ENCODE measurements around the gene ATP10A.
"Not testable (repeated sequence)": the region's sequence is repeated elsewhere in the genome, so short reads cannot be mapped to it uniquely, and the experiment has no call there.

ATP10A gene

DNA sequence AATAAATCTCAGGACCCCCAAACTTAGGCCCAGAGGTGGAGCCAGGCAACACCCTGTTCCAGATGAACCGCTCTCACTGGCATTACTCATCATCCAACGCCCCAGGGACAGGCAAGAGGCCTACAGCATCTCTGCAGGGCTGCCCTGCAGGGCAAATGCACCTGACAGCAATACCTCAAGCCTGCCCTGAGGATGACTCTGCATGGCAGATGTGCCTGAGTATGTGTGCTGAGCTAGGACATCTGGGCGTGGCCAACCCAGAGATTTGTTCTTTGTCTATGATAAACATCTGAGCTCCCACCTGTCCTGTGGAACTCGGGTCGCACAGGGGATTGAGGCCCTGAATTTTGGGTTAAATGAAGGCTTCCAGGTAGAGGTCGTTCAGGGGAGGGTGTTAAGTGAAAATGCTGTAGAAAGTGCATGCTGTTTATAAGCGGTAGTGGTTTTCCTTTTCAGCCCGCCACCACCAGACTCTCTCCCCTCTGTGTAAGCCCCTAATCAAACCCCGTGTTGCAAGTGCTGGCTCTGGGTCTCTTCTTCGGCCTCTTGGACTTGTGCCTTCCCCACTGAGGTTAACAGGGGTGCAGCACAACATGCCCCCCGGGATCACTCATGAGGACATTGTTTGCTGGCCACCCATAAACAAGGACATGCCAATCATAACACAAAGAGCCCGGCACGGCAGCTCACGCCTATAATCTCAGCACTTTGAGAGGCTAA, 92.3 kb downstream of the ATP10A start:
- DNase-seq (ENCODE audit: low read depth) = no peak

DNA sequence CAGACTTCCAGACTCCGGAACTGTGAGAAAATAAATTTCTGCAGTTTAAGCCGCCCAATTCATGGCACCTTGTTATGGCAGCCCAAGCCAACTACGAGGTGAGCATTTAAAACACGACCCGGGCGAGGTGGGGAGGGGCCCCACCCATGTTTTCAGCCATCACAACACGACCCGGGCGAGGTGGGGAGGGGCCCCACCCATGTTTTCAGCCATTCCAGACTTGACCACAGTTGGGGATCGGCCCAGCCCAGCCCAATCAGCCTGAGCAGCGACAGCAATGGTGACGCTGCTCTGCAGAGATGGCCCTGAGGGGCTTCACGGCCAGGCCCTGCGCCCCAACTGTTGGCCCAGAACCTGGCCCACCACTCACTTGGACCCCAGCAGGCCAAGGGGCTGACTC, 93.1 kb downstream of the ATP10A start:
- DNase-seq (ENCODE audit: low read depth) = no peak

DNA sequence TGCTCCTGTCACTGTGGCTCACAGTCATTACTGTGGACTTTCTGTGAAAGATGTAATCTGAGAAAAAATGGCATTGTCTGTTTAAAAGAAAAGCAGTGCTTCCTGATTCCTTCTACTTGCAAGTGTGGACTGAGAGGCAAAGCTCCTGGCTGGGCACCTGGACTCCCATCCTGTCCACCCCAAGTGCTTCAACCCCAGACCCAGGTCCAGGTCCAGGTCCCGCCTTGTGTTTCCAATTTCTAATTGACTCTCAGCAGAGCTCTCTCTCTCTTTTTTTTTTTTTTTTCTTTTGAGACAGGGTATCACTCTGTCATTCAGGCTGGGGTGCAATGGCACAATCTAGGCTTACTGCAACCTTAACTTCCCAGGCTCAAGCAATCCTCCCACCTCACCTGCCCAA, 94.9 kb downstream of the ATP10A start:
- no peak for DNase-seq (ENCODE audit: low read depth)

DNA sequence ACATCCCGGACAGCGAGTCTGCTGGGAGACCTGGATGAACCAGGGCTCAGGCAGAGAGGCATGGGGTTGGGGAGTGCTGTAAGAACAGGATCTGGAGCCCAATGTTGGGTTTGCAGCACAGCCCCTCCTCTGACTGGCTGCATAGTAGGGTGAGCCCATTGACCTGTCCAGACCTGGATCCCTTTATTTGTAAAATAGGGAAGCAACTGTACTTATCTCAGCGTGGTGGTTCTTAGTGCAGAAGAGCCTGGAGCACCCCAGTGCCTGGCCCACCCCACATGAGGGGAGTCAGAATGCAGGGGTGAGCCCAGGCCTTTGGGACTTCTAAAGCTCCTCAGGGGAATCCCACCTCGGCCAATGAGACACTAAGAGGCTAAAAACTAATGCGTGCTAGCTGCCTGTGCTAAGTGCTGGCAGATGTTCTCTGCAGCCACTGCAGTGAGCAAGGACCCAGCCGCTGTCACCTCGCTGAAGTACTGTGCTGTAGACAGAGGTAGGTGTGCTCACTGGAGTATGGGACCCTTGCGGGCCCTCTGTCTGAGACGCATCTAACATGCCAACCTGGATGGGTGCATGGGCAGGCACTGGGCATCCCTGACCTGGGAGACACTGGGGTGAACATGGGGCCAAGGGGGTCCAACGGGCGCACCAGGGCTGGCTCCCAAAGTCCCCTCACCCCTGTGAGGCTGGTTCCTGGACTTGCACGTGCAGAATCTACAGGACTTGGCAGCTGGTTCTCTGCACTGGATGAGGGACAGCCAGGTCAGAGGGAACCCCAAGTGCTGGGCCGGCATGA, 95.6 kb downstream of the ATP10A start:
- DNase-seq (ENCODE audit: low read depth) = no peak

DNA sequence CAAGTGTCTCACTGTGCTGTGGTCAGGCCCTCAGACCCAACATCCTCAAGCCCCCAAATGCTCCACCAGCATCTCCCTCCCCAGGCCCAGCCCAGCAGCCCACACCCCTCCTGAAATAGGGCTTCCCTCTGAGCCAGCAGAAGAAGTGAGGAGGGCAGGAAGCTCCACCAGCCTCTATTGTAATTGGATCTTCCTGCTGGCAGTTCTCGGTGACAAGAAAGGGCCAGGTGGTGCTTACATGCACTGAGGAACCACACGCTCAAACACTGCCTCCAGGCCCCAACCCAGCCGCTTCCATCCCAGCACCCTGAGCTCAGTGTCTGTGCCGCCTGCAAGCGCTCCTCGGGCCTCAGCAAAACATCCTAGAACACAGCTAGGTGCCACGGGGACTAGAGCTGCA, 96.7 kb downstream of the ATP10A start:
- DNase-seq (ENCODE audit: low read depth) = no peak

DNA sequence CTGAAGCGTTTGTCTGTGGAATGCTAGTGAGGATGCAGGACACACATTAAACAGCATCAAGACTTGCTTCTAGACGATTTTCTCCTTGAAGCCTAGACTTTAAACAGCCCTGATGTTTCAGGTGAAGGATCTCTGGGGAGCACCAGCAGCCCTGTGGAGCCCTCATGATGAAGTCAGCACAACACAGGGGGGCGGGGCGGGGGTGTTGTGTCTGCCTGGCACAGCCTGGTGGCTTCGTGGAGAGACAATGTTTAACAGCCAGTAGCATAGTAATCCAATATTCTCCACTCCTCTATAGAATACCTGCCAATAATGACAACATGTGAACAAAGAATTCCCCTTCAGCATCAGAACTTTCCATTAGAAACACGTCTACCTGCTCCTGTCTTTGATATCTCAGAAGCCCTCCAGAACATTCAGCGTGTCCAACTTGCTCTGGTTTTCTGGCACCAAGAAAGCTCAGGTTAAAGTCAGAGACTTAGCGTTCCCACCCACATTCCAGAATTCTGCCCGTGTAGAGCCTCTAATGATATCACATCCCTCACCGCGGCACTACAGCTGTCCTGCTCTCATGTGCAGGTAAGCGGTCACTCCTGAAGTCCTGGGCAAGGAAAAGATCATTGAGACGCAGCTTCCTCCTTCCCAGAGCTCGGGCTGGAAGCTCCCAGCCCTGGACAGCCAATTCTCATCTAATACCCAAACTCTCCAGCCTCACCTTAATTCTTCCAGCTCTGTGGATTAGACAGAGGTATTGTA, 98.0 kb downstream of the ATP10A start:
- no peak for DNase-seq (ENCODE audit: low read depth)

DNA sequence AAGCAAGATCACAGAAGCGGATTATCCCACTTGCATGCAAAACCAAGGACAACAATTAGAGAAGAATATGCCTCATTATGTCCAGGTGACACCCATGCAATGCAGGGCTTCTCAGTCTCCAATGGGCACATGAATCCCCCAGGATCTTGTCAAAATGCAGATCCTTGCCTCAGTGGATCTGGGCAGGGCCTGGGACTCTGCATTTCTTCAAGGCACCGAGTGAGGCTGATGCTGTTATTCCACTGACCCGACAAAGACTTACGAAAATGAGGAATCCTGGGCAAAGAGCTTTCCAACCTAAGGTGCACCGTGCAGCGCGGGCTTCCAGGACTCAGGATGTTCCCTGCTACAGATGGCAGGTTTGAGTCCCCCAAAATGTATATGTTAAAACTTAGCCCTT, 99.2 kb downstream of the ATP10A start:
- DNase-seq (ENCODE audit: low read depth) = no peak

DNA sequence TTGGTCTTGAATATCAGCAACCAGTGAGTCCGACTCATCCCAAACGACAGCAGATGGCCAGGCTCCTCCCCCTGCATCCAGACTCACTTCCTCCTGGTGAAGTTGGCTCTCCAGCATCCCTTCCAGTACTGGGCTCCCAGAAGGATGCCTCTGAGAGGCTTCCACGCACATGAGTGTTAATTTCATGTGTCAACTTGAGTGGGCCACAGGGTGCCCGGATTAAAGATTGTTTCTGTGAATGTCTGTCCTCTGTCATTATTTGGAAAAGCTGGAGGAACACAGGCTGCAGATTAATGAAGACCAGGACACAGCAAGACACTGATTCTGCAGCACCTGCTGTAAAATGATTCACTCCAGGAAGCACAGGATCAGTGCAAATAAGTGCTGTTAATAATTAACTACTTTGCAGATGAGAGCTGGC, 99.8 kb downstream of the ATP10A start:
- DNase-seq (ENCODE audit: low read depth) = no peak

DNA sequence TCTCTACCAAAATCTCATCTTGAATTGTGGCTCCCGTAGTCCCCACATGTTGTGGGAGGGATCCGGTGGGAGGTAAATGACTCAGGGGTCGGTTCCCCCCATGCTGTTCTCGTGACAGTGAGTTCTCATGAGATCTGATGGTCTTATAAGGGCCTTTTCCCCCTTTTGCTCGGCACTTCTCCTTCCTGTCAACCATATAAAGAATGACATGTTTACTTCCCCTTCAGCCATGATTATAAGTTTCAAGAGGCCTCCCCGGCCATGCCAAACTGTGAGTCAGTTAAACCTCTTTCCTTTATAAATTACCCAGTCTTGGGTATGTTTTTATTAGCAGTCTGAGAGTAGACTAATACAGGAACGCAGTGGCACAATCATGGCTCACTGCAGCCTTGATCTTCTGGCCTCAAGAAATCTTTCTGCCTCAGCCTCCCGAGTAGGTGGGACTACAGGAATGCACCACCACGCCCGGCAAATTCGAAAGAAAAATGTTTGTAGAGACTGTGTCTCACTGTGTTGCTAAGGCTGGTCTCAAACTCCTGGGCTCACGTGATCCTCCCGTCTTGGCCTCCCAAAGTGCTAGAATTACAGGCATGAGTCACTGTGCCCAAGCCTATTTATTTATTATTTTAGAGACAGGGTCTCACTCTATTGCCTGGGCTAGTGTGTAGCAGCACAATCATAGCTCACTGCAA, 101.0 kb downstream of the ATP10A start:
- DNase-seq (ENCODE audit: low read depth) = no peak

DNA sequence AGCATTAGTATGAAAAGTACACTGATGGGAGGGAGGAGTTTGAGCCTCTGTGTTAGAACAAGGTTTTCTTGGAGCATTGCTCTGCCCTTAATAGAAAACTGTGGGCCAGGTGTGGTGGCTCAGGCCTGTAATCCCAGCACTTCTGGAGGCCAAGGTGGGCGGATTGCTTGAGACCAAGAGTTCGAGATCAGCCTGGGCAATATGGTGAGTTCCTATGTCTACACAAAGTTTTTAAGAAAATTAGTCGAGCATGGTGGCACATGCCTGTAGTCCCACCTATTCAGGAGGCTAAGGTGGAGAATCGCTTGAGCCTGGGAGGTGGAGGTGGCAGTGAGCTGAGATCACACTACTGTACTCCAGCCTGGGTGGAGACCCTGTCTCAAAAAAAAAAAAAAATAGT, 103.7 kb downstream of the ATP10A start:
- no peak for DNase-seq (ENCODE audit: low read depth)

DNA sequence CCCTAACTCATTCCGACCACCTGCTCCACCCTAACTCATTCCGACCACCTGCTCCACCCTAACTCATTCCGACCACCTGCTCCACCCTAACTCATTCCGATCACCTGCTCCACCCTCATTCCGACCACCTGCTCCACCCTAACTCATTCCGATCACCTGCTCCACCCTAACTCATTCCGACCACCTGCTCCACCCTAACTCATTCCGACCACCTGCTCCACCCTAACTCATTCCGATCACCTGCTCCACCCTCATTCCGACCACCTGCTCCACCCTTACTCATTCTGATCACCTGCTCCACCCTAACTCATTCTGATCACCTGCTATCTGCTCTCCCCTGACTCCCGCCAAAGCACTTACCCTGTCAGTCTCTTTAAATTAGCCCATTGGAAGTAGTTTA, 104.5 kb downstream of the ATP10A start:
- not testable (repeated sequence) for DNase-seq (ENCODE audit: low read depth)

DNA sequence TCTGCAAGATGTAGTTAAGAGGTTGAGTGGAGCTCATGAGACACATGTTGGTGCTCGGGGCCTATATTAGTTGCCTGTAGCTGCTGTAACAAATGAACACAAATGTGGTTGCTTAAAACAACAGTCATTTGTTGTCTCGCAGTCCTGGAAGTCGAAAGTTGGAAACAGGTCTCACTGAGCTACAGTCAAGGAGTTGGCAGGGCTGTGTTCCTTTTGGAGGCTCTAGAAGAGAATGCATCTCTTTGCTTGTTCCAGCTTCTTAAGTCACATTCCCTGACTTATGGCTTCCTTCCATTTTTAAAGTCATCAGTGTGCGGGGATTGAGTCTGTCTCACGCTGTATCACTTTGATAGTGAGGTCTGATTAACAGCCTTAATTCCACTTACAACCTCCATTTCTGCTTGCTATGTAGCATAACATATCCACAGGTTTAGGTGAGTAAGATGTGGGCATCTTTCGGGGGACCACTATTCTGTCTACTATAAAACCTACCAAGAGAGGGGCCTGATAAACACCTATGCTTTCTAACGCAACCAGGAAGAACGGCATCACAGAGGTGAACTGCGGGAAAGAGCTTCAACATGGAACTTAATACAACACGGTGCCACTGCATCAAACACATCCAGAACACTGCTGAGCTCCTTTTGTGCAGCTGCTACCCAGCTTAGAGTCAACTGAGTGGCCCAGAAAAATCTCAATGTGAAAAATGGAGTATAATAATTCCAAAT, 119.4 kb downstream of the ATP10A start:
- no peak for DNase-seq (ENCODE audit: low read depth)

DNA sequence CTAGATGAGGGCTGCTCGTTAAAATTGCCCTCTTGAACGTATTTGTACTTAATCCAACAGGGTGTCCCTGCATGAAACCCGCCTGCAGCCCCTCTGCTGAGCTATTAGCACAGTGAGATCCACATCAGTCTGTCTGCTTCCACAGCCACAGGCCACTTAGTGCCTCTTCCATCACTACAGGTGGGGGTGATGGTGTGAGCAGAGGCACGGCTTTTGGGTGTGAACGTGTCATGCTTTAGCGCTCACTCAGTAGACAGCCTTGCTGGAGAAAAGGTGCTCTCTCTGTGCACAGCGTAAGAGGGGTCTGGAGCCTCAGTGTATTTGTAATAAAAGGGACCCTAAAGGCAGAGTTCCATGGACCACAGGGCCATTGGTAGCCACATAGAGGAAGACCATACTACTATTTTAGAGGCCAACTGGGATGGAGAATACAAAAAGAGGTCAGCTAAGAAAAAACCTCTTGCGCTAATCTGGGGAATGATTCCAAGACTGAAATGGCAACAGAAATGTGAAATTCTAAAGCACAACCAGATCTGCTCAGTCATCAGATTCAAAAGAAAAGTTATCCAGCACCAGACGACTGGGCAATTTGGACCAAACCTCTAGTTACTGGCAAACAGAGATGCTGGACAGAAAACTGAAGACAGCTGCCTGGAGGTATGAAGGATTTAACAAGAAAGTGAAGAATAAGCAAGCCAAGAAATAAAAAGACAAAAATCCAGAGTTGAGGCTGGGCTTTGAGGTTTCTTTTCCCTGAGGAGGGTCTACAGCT, 120.2 kb downstream of the ATP10A start:
- no peak for DNase-seq (ENCODE audit: low read depth)

DNA sequence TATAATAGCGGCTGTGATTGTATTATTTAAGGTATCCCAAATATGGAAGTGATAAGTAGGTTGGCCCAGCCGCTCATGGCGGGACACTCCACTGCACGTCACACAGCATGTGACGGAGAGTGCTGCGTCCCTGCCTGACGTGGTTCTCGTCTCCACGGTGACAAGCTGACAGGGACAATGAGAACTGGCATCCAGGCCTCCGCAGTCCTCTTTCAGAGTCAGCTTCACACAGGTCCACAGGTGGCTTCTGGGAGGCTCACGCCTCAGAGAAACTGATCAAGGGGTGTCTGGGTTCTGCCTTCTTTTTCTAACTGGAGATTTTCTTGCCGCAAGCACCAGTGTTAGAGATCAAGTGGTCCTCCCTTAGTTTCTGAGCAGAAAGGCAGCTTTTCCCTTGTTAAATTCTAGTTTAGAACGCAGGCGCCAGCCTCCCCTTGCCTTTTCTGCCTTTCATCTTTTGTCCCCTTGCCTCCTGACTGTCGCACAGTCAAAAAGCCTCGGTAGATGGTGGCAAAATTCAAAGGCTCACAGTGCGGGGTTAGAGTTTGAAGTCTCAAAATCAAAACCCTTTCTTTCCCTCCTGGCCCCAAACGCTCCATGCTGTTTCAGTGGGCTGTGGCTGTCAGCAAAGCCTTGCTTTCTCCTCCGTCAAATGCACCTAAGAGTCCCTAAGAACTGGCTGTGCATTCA, 120.9 kb downstream of the ATP10A start:
- no peak for DNase-seq (ENCODE audit: low read depth)

DNA sequence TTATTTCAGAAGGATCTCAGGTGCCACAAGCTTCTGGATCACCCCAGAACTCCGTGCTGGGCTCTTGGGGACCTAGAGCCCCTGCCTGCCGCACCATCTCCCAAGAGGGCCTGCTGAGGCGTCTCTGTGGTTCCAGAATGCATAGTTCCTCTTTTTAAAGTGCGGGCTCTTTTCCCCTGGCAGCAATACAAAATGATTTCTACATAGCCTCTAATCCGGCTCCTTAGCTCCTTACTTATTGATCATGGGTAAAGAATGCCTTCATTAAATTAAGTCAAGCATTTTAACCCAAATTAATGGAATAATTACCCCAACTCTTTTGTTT, 121.9 kb downstream of the ATP10A start:
- DNase-seq (ENCODE audit: low read depth) = no peak

DNA sequence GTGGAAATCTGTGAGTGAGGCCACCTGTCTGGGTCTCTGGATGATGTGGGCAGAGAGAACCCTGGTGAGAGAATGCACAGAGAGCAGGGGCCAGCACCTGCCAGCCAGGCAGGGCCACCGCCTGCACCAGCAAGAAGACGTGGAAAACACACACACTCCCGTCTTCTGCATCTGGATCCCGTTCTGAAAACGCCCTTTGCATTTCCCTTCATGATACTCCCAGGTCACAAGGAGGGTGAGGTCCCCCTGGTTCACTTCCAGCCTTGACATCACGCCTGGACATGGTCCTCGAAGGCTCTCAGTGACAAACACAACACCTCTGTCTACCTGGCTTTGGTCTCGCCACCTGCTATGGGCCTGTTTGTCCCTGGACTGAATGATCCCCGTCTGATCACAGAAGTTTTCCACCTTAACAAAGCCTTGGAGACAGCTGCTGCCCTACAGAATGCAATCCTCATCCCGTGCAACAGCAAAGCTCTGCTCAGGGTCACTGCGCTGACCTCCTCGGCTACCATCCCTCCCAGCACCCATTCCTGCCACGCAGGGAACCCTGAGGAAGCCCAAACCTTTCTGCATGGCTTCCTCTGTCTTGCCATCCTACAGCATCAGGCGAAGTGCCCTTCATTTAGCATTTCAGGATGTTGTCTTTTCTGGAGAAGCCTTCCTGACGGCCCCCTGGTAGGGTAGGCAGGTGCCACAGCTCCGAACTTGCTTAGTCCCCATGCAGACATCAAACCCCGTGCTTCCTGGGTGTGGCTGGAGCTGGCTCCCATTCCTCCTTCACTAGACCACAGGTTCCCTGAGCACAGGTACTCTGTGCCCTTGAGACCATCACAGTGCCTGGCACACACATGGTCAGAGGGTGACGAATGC, 122.5 kb downstream of the ATP10A start:
- no peak for DNase-seq (ENCODE audit: low read depth)

DNA sequence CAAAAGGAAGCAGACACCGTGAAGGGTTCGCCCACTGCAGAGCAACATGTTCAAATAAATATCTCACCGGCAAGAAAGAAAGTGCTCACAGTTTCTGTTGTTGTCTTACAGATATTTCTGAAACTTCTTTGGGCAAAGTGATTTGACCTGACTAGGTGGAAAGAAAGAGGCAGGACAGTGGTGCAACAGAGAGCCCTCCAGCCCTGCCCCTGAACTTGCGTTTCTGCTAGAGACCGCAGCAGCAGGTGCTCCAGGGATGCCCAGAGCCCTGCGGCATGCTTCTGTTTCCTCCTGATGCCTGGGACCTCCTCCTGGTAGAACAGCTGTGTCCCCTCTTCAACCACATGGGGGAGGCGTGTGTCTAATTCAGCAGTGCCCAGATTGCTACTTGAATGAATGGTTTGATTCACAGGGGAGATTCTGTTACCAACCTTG, 123.4 kb downstream of the ATP10A start:
- peak; percentile 14 for DNase-seq (ENCODE audit: low read depth)

DNA sequence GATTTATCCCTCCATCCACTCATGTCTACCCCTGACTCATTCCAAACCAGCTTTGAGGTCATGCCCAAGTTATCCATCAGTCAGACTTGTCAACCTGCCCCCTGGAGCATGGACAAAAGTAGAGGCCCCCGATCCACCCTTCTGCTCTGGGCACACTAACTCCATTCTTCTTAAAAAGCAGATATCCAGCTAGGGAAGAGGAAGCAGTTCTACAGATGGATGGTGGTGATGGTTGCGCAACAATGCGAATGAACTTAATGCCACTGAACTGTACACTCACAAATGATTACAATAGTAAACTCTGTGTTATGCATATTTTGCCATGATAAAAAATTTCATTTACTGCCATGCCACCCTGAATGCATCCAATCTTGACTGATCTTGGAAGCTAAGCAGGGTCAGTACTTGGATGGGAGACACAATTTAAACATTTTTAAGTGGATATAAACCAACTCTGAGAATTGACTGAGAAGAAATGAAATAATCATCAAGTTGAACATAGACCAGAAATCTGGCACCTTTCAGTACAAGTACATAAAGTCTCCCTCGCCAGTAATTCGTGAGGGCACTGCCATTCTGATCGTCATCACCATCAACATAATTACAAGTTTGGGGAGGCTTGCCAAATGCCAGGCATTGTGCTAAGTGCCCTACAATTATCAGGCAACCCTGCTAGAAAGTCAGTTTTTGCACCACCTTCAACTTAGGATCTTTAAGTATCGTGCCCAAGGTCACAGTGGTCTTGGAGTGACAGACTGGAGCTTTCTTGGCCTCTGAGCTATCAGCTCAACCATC, 124.8 kb downstream of the ATP10A start:
- no peak for DNase-seq (ENCODE audit: low read depth)

Measured in activated T-cell treated with anti-CD3 and anti-CD28 coated beads for 1 hour (primary cell).